HepG2 (cell line): Measurements from ENCODE around the gene SP5. TPM values are rescaled to one million over a fixed set of nuclear protein-coding genes. Genes with fewer than 3 reads are reported as not detected.

Source experiments
- ARID3A ChIP-seq: IDR thresholded peaks from 2 replicates; pipeline ENCODE4 v1.6.1; 2012; ENCODE audit warnings: low read depth, low read length, improper control_type of control experiment
- DMAP1 ChIP-seq: IDR thresholded peaks from 2 replicates; pipeline ENCODE4 v1.6.1; 2016
- ERF ChIP-seq: IDR thresholded peaks from 2 replicates; pipeline ENCODE4 v1.6.1; 2018; ENCODE audit warnings: missing biosample characterization, missing genetic modification reagents
- GATA4 ChIP-seq: sonication (generic); IDR thresholded peaks from 2 replicates; pipeline ENCODE4 v1.6.1; 2016; ENCODE audit warnings: antibody characterized with exemption, low read depth, borderline replicate concordance
- IKZF4 ChIP-seq: sonication (generic); formaldehyde crosslinking; IDR thresholded peaks from 2 replicates; pipeline ENCODE4 v1.5.1; 2020; ENCODE audit warnings: borderline replicate concordance, mild to moderate bottlenecking, low read depth, missing genetic modification reagents; ENCODE audit errors: not compliant biosample characterization
- KAT8 ChIP-seq: IDR thresholded peaks from 2 replicates; pipeline ENCODE4 v1.6.1; 2016; ENCODE audit warnings: missing genetic modification reagents, missing compliant biosample characterization
- KLF15 ChIP-seq: sonication (generic); formaldehyde crosslinking; IDR thresholded peaks from 2 replicates; pipeline ENCODE4 v1.8.1; 2023; ENCODE audit warnings: borderline replicate concordance, mild to moderate bottlenecking, inconsistent platforms, missing genetic modification reagents, mixed read lengths
- MBD4 ChIP-seq: IDR thresholded peaks from 2 replicates; pipeline ENCODE4 v1.6.1; 2012; ENCODE audit warnings: low read length, inconsistent platforms, borderline replicate concordance
- MIXL1 ChIP-seq: IDR thresholded peaks from 2 replicates; pipeline ENCODE4 v1.6.1; 2016
- NFYB ChIP-seq: sonication (generic); formaldehyde crosslinking; IDR thresholded peaks from 2 replicates; pipeline ENCODE4 v1.4.0; 2020; ENCODE audit warnings: missing genetic modification reagents
- PCBP1 ChIP-seq: fragments of 200-400 bp; formaldehyde crosslinking; IDR thresholded peaks from 2 replicates; pipeline ENCODE4 v1.6.1; 2017; ENCODE audit warnings: mild to moderate bottlenecking, low read depth, low read length, borderline replicate concordance
- SCMH1 ChIP-seq: sonication (generic); formaldehyde crosslinking; IDR thresholded peaks from 2 replicates; pipeline ENCODE4 v1.9.0; 2021; ENCODE audit warnings: missing genetic modification reagents, mild to moderate bottlenecking, borderline replicate concordance
- SIX4 ChIP-seq: sonication (generic); formaldehyde crosslinking; IDR thresholded peaks from 2 replicates; pipeline ENCODE4 v1.4.0; 2020; ENCODE audit warnings: missing genetic modification reagents
- SP5 ChIP-seq: IDR thresholded peaks from 2 replicates; pipeline ENCODE4 v1.6.1; 2016; ENCODE audit warnings: low read depth, borderline replicate concordance
- TBX2 ChIP-seq: sonication (generic); formaldehyde crosslinking; IDR thresholded peaks from 2 replicates; pipeline ENCODE4 v1.5.0; 2020; ENCODE audit warnings: missing genetic modification reagents, mild to moderate bottlenecking, borderline replicate concordance
- USF2 ChIP-seq, 2 experiments: sonication (generic) in 1 of 2; formaldehyde crosslinking in 1 of 2; IDR thresholded peaks; 2 replicates each; pipeline versions ENCODE4 v1.5.1 to v1.6.1; 2011 to 2020; ENCODE audit warnings: borderline replicate concordance in 1 of 2, low read depth in 1 of 2, low read length in 1 of 2, mild to moderate bottlenecking in 1 of 2, missing genetic modification reagents in 1 of 2, moderate library complexity in 1 of 2
- WIZ ChIP-seq: sonication (generic); formaldehyde crosslinking; IDR thresholded peaks from 2 replicates; pipeline ENCODE4 v1.5.1; 2020; ENCODE audit warnings: mild to moderate bottlenecking, missing genetic modification reagents
- ZFP36L2 ChIP-seq: sonication (generic); formaldehyde crosslinking; IDR thresholded peaks from 2 replicates; pipeline ENCODE4 v1.4.0; 2020; ENCODE audit warnings: missing genetic modification reagents
- ZFP90 ChIP-seq: sonication (generic); formaldehyde crosslinking; IDR thresholded peaks from 2 replicates; pipeline ENCODE4 v1.8.0; 2022; ENCODE audit warnings: missing genetic modification reagents, mild to moderate bottlenecking, inconsistent platforms, borderline replicate concordance
- ZNF138 ChIP-seq: sonication (generic); formaldehyde crosslinking; IDR thresholded peaks from 2 replicates; pipeline ENCODE4 v1.5.0; 2020; ENCODE audit warnings: mild to moderate bottlenecking, low read depth, missing genetic modification reagents
- ZNF451 ChIP-seq: sonication (generic); formaldehyde crosslinking; IDR thresholded peaks from 2 replicates; pipeline ENCODE4 v1.5.0; 2020; ENCODE audit warnings: mild to moderate bottlenecking, missing genetic modification reagents
- ZNF557 ChIP-seq: sonication (generic); formaldehyde crosslinking; IDR thresholded peaks from 2 replicates; pipeline ENCODE4 v1.4.0; 2020; ENCODE audit warnings: missing genetic modification reagents
- ZNF674 ChIP-seq: sonication (generic); formaldehyde crosslinking; IDR thresholded peaks from 2 replicates; pipeline ENCODE4 v1.5.0; 2020; ENCODE audit warnings: low read depth, mild to moderate bottlenecking, missing genetic modification reagents
- ZNF703 ChIP-seq: sonication (generic); formaldehyde crosslinking; IDR thresholded peaks from 2 replicates; pipeline ENCODE4 v1.5.1; 2020; ENCODE audit warnings: missing genetic modification reagents, mild to moderate bottlenecking, moderate library complexity, borderline replicate concordance
- ZNF724P ChIP-seq: sonication (generic); formaldehyde crosslinking; IDR thresholded peaks from 2 replicates; pipeline ENCODE4 v1.8.0; 2022; ENCODE audit warnings: missing genetic modification reagents, borderline replicate concordance
- ZNF83 ChIP-seq: sonication (generic); formaldehyde crosslinking; IDR thresholded peaks from 2 replicates; pipeline ENCODE4 v1.4.0; 2020; ENCODE audit warnings: missing genetic modification reagents, mild to moderate bottlenecking, borderline replicate concordance
- ZSCAN22 ChIP-seq: sonication (generic); formaldehyde crosslinking; IDR thresholded peaks from 2 replicates; pipeline ENCODE4 v1.4.0; 2020; ENCODE audit warnings: mild to moderate bottlenecking, missing genetic modification reagents
- polyA plus RNA-seq, 8 experiments: library from polyadenylated mRNA; depleted of rRNA in 3 of 8; stranded (reverse) in 7 of 8; unstranded in 1 of 8; fragments of >200 nt; fragmentation: Illumina TruSeq in 4 of 8; extraction: Trizol in 4 of 8; gene quantifications; 2 replicates each; pipeline versions ENCODE4 v1.2.1 to v1.2.3, GENCODE V29; 2011 to 2016; ENCODE audit warnings: low read depth in 4 of 8, missing spikeins in 1 of 8, mixed read lengths in 1 of 8; ENCODE audit not compliant: insufficient read depth in 1 of 8
- total RNA-seq, 5 experiments: library from RNA; depleted of rRNA; stranded (reverse); fragments of >200 nt; fragmentation: Illumina TruSeq; extraction: Trizol; gene quantifications; 2 replicates each; pipeline ENCODE4 v1.2.3, GENCODE V29; 2016; ENCODE audit warnings: low read depth in 1 of 5

Gene SP5
- total and polyA plus RNA-seq, 2 of the 13 experiments (the other 11 are each of a cell fraction or from before 2014, with no cell fraction given), result 50.8 to 119 TPM

DNA sequence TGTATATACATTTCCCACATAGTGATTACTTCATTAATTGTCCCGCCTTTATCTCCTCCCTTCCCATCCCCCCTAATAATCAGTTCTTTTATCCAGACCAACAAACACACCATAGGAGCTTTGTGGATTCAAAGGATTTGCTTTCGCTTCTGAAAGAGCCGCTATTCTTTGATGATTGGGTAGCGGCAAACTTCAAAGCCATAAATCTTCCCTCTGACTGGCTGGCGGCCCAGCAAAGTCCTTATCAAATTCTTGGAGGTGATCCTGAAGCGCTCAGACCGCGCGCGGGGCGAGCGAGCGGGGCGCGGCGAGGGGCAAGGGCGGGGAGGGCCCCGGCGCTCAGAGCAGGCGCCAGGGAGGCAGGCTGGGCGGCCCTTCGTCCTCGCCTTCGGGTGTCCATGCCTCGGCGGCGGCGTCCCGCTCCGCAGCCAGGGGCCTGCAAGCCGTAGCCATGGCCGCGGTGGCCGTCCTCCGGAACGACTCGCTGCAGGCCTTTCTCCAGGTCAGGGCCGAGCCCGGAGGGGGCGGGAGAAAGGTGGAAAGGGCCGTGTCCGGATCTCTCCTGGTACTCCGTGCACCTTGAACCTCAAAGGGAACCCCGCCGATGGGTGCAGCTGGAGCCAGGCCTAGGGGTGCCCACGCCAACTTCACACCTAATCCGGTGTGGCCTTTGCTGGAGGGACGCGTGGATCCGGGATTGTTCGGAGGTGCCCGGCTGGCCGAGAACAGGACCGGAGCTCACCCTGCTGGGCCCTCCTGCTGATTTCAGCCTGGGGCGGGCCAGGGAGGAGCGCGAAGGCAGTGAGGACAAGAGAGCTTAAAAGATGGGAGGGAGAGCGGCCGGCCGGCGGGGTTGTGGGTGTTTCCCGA, at the start of gene SP5 (continued):
- no peak for TF ChIP-seq USF2 (IDR thresholded peaks at IDR 0.05; ENCODE audit: low read depth, low read length)
- no peak for TF ChIP-seq USF2 (CRISPR knock-in tag; IDR thresholded peaks at IDR 0.05; ENCODE audit: borderline replicate concordance)
- TF ChIP-seq MBD4, result no peak
- peak; percentile 33 for TF ChIP-seq KAT8 (CRISPR knock-in tag)
- TF ChIP-seq PCBP1, result peak; percentile 17; the same call in 1 of the 2 replicates
- TF ChIP-seq ZFP90, result peak; percentile 89
- no peak; the same call in 1 of the 2 replicates for TF ChIP-seq WIZ (CRISPR knock-in tag)
- TF ChIP-seq ZNF724P (CRISPR knock-in tag), result peak; percentile 71; the same call in 1 of the 2 replicates
- no peak for TF ChIP-seq ZFP36L2
- peak; percentile 99 for TF ChIP-seq SP5 (CRISPR knock-in tag)
- TF ChIP-seq DMAP1 (CRISPR knock-in tag), result no peak; the same call in none of the 2 replicates
- peak; percentile 78 for TF ChIP-seq NFYB (CRISPR knock-in tag)
- TF ChIP-seq IKZF4, result no peak
- peak; percentile 99 for TF ChIP-seq ARID3A
- TF ChIP-seq ZNF138 (CRISPR knock-in tag), result peak; percentile 83; the same call in 1 of the 2 replicates
- peak; percentile 97 for TF ChIP-seq TBX2 (CRISPR knock-in tag)
- TF ChIP-seq SIX4 (CRISPR knock-in tag), result peak; percentile 52
- TF ChIP-seq ERF (CRISPR knock-in tag), result no peak; the same call in none of the 2 replicates
- peak; percentile 94 for TF ChIP-seq ZNF83 (CRISPR knock-in tag)
- TF ChIP-seq ZSCAN22 (CRISPR knock-in tag), result no peak
- no peak; the same call in 1 of the 2 replicates for TF ChIP-seq ZNF451 (CRISPR knock-in tag)
- no peak for TF ChIP-seq SCMH1 (CRISPR knock-in tag)
- TF ChIP-seq KLF15 (CRISPR knock-in tag), result peak; percentile 64; the same call in 1 of the 2 replicates
- TF ChIP-seq GATA4, result peak; percentile 96
- peak; percentile 87; the same call in 1 of the 2 replicates for TF ChIP-seq ZNF557
- TF ChIP-seq ZNF703, result peak; percentile 100
- TF ChIP-seq ZNF674 (CRISPR knock-in tag), result 0 out of 2 replicates have a peak, but pooled peaks have one; percentile 15
- TF ChIP-seq MIXL1, result peak; percentile 98
